DMS 273 (cell line): ENCODE results near the gene C16orf96.

Source experiments
- DNase-seq: peaks from one replicate; lab custom pipeline; 2025; ENCODE audit not compliant: unreplicated experiment; lab: John Stamatoyannopoulos, UW

Gene C16orf96

DNA sequence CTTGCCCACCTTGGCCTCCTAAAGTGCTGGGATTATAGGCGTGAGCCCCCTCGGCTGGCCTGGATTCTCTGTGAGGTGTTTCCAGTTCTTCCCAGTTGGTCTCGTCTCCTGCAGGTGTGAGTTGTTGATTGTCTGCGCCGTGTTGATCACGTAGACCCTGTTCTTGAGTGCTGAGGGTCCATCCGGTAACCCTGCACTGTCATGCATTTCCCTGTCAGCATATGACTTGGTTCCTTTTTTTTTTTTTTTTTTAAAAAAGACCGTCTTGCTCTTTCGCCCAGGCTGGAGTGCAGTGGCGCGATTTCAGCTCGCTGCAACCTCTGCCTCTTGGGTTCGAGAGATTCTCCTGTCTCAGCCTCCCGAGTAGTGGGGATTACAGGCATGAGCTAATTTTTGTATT, 85.8 kb downstream of the C16orf96 start:
- DNase-seq, result no peak

DNA sequence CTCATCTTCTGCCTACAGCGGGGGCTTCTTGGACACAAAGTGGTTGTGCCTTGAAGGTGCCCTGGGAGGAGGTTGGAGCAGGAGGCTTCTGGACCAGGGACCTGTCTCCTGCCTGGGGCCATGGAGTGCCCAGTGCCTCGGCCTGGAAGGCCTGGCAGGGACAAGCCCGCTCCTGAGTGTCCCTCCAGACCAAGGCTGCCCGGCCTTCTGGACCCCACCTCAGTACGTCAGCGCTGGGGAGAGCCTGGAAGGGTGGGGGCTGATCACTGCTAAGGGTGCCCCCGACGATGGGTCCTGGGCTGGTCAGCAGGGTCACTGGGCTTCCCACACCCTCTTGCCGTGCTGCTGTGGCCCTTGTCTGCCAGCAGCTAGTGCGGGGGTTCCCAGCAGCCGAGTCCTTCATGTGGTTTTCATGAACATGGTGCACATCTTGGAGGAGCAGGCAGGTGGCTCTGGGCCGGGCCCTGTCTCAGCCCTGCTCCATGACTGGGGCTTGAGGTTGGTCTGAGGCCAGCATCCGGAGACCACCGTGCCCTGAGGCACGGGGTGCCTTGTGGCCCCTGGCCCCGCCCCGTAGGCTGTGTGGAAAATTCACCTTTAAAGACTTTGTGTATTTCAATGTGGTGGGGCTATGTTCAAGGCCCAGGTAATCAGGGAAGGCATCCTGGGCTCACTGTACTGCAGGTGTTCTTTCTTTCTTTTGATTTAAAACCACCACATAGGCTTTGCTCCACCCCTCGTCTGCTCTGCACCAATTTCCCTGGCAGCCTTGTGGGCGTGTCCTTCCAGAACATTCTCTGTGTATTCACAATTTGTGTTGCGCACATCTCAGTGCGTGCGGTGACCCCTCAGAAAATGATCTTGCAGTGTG, 90.9 kb downstream of the C16orf96 start:
- DNase-seq, result no peak

DNA sequence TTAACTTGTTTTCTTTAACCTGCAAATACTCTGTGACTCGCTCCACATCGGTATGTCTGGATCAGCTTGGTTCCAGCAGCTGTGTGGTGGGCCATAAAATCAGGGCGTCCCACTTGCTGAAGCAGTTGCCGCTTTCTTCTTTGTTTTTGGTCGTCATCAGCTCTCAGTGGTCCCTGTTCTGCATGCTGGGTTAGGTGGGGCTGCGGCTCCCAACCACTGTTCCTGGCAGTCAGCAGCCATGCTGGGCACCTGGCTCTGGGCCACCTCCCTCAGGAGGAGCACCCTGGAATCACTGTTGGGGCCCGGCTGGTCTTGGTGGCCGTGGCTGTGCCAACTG, 91.5 kb downstream of the C16orf96 start:
- DNase-seq, result no peak

GRCh38 chr16:4648917-4649316, 92.8 kb downstream of the C16orf96 start:
- DNase-seq, result no peak

GRCh38 chr16:4649744-4650442, 93.8 kb downstream of the C16orf96 start:
- no peak for DNase-seq
